Hypothalamus (tissue), 51 donors: ENCODE results near the gene DOCK3.
"Not testable (repeated sequence)": the region's sequence is repeated elsewhere in the genome, so short reads cannot be mapped to it uniquely, and the experiment has no call there.

Source experiments
- DNase-seq, 51 donors: peaks; one replicate each; lab custom pipeline; 2025; lab: John Stamatoyannopoulos, UW

The DOCK3 gene

GRCh38 chr3:50673931-50674330 lies 796 bp upstream of the DOCK3 start:
- DNase-seq, result no peak

GRCh38 chr3:50675179-50676030 lies 678 bp downstream of the DOCK3 start:
- DNase-seq, result peak in 48 of 51 donors; percentile 25 to 89 (median 64)

- DNase-seq, result no peak
These were observed 1.4 kb downstream of the DOCK3 start for GRCh38 chr3:50676031-50676705.

- DNase-seq, result peak in 5 of 51 donors; percentile 3 to 37 (median 29)
These were observed 12.5 kb downstream of the DOCK3 start for GRCh38 chr3:50687127-50687751.

- DNase-seq, result no peak
These were observed 13.2 kb downstream of the DOCK3 start for GRCh38 chr3:50687916-50688315.

- DNase-seq, result not testable (repeated sequence)
These were observed 13.9 kb downstream of the DOCK3 start for GRCh38 chr3:50688602-50689001.

GRCh38 chr3:50689558-50689957 lies 14.8 kb downstream of the DOCK3 start:
- no peak for DNase-seq

GRCh38 chr3:50695031-50695430 lies 20.3 kb downstream of the DOCK3 start:
- DNase-seq, result no peak

GRCh38 chr3:50696276-50696675 lies 21.5 kb downstream of the DOCK3 start:
- DNase-seq, result no peak

- DNase-seq, result no peak
These were observed 23.5 kb downstream of the DOCK3 start for GRCh38 chr3:50698269-50698668.

GRCh38 chr3:50708620-50709019 lies 33.9 kb downstream of the DOCK3 start:
- DNase-seq, result peak in 10 of 51 donors; percentile 4 to 36 (median 5)

- DNase-seq, result peak in 1 of 51 donors; percentile 3
These were observed 40.2 kb downstream of the DOCK3 start for GRCh38 chr3:50714946-50715345.

GRCh38 chr3:50724831-50725230 lies 50.1 kb downstream of the DOCK3 start:
- no peak for DNase-seq

GRCh38 chr3:50734985-50735384 lies 60.3 kb downstream of the DOCK3 start:
- no peak for DNase-seq

GRCh38 chr3:50737193-50737905 lies 62.6 kb downstream of the DOCK3 start:
- DNase-seq, result no peak

- peak in 17 of 51 donors; percentile 2 to 28 (median 15) for DNase-seq
These were observed 63.3 kb downstream of the DOCK3 start for GRCh38 chr3:50737906-50738598.

- no peak for DNase-seq
These were observed 68.9 kb downstream of the DOCK3 start for GRCh38 chr3:50743643-50744042.

- no peak for DNase-seq
These were observed 75.1 kb downstream of the DOCK3 start for GRCh38 chr3:50749822-50750221.

- DNase-seq, result no peak
These were observed 84.3 kb downstream of the DOCK3 start for GRCh38 chr3:50759015-50759414.

- no peak for DNase-seq
These were observed 103.0 kb downstream of the DOCK3 start for GRCh38 chr3:50777680-50778079.
